ENCODE data around the gene SDHB. TPM values are rescaled to one million over a fixed set of nuclear protein-coding genes. Genes with fewer than 3 reads are reported as not detected.

Gene SDHB
- total and polyA plus RNA-seq, 2 of the 8 experiments (the other 6 are each of a cell fraction or from before 2014, with no cell fraction given) = 84.0 to 98.7 TPM

- ChIA-PET POLR2A (ENCODE audit: partially characterized antibody) (interaction anchor here (0.8 to 2.5 kb wide), 10 partner anchors 8 to 53 kb away, joined by 3 to 16 read pairs (median 3); no protein-coding TSS in a partner anchor), CTCF (ENCODE audit: partially characterized antibody) (interaction anchor here (0.6 to 14.2 kb wide), 36 partner anchors 8 to 706 kb away, joined by 3 to 267 read pairs (median 5); no protein-coding TSS in a partner anchor)
- Histone ChIP-seq H3K23ac (ENCODE audit: insufficient read length) (no peak overlapping the region), H3K4ac (replicated peaks; ENCODE audit: insufficient read length, low read depth, low read length) (no peak overlapping the region), H3K79me2 (ENCODE audit: control insufficient read depth in 1 of 2, insufficient read depth in 2 of 2, low read length in 2 of 2) (no peaks in the 10 kb centered on the region), H3K36me3 (ENCODE audit: control insufficient read depth in 2 of 4, insufficient read depth in 4 of 4, low read length in 3 of 4) (peaks cover 0 to 9% (median 4%) of the 10 kb centered on the region in 4 experiments; a peak in 3 of 8 replicates), H2BK20ac (ENCODE audit: low read length) (no peak overlapping the region), H2AK5ac (ENCODE audit: low read depth, low read length) (no peak overlapping the region), H4K5ac (ENCODE audit: insufficient read length, low read depth, low read length) (no peak overlapping the region), H2BK5ac (ENCODE audit: low read depth, low read length) (no peak overlapping the region; the same call in 1 of the 2 replicates), H3K14ac (ENCODE audit: insufficient read length) (no peak overlapping the region), H3K23me2 (ENCODE audit: low read depth, low read length) (no peaks in the 10 kb centered on the region), H2BK120ac (replicated peaks; ENCODE audit: low read depth, low read length) (no peak overlapping the region), H3K27ac (ENCODE audit: low read depth, low read length) (no peak overlapping the region), H3K27me3 (replicated peaks in 1 of 4; ENCODE audit: control insufficient read depth in 3 of 4, extremely low read depth in 1 of 4, insufficient read depth in 3 of 4, low read length in 3 of 4) (no peaks in the 10 kb centered on the region), H3K56ac (replicated peaks; ENCODE audit: insufficient read length, low read depth, low read length) (no peak overlapping the region), H2AFZ (ENCODE audit: low read length) (no peak overlapping the region), H4K8ac (ENCODE audit: extremely low read depth, insufficient read depth, low read length) (no peak overlapping the region; the same call in 1 of the 2 replicates), H3K9ac (replicated peaks in 1 of 4; ENCODE audit: extremely low read depth in 1 of 4, low read depth in 3 of 4, low read length in 3 of 4) (no peak overlapping the region), H3K4me1 (replicated peaks in 1 of 4; ENCODE audit: control insufficient read depth in 3 of 4, insufficient read depth in 4 of 4, low read length in 3 of 4) (peaks cover 0 to 3% (median 1%) of the 10 kb centered on the region in 4 experiments; a peak in 2 of 7 replicates), H3K18ac (ENCODE audit: extremely low read depth, low read length) (peak overlapping the region; percentile 19; the same call in 1 of the 2 replicates), H3K4me3 (ENCODE audit: extremely low read depth in 1 of 4, insufficient read depth in 2 of 4, low read depth in 3 of 4, low read length in 4 of 4) (no peak overlapping the region), H2BK15ac (ENCODE audit: low read length) (no peak overlapping the region), H2BK12ac (ENCODE audit: low read depth, low read length) (0 out of 2 replicates have a peak overlapping the region, but pooled peaks have one; percentile 17), H3K4me2 (ENCODE audit: insufficient read depth in 1 of 2, low read depth in 2 of 2, low read length in 2 of 2) (no peak overlapping the region), H3K79me1 (ENCODE audit: low read depth, low read length) (no peaks in the 10 kb centered on the region), H4K91ac (replicated peaks; ENCODE audit: insufficient read length, low read length) (no peak overlapping the region), H4K20me1 (replicated peaks in 1 of 2; ENCODE audit: control insufficient read depth in 1 of 2, insufficient read depth in 2 of 2, low read length in 2 of 2) (no peaks in the 10 kb centered on the region), H3K9me3 (ENCODE audit: insufficient read depth in 2 of 2, low read depth in 1 of 2, low read length in 1 of 2) (no peaks in the 10 kb centered on the region)
- FAIRE-seq (no peak), DNase-seq (ENCODE audit: low read depth in 1 of 2, low spot score in 2 of 2) (peak in 1 of 2 experiments; percentile 65)
- WGBS, 2 experiments (ENCODE audit: extremely low coverage in 1 of 2, insufficient coverage in 1 of 2, insufficient read length in 1 of 2, insufficient replicate concordance in 2 of 2, low coverage in 1 of 2, low lambda C conversion rate in 2 of 2, missing lambda C conversion rate in 1 of 2) = 86% methylated on average over 23 of the region's 23 CpGs; no CpG with 5 or more reads in 1 of the 2 experiments
- TF ChIP-seq JUND (IDR thresholded peaks at IDR 0.05; ENCODE audit: low read length) (no peak), BCL11A (IDR thresholded peaks at IDR 0.05; ENCODE audit: low read depth in 2 of 2, low read length in 2 of 2) (no peak), ASH2L (IDR thresholded peaks at IDR 0.05; ENCODE audit: low read length) (no peak), TAF7 (optimal IDR thresholded peaks at IDR 0.05; ENCODE audit: borderline replicate concordance, low read depth, low read length) (no peak), SP2 (IDR thresholded peaks at IDR 0.05; ENCODE audit: low read length) (no peak)
These were observed 67.3 kb downstream of the SDHB start for GRCh38 chr1:16986560-16986959.
